NT2/D1 (cell line): Measurements from ENCODE around the gene NOL4L.

Experiments used
- SUZ12 ChIP-seq: IDR thresholded peaks from 2 replicates; pipeline ENCODE4 v1.6.1; 2011; ENCODE audit not compliant: insufficient read length, insufficient read depth; ENCODE audit errors: extremely low read depth
- YY1 ChIP-seq: IDR thresholded peaks from 2 replicates; pipeline ENCODE4 v1.6.1; 2011; ENCODE audit not compliant: insufficient read length, insufficient read depth
- ZNF274 ChIP-seq: IDR thresholded peaks from 2 replicates; pipeline ENCODE4 v1.6.1; 2011; ENCODE audit warnings: mild to moderate bottlenecking, low read depth, low read length

GRCh38 chr20:32458837-32459220 is 126.3 kb downstream of the NOL4L start:
- TF ChIP-seq YY1 (no peak), ZNF274 (no peak), SUZ12 (no peak)
